Subcutaneous adipose tissue (tissue), 4 donors: ENCODE measurements around the gene H2BK1. TPM values are rescaled to one million over a fixed set of nuclear protein-coding genes. Genes with fewer than 3 reads are reported as not detected.

Experiments
- CTCF ChIP-seq: fragments of 450-650 bp; IDR thresholded peaks from one replicate; pipeline ENCODE4 v1.5.1; 2016; ENCODE audit warnings: low read depth, mild to moderate bottlenecking, control low read depth, antibody characterized with exemption, moderate library complexity
- total RNA-seq, 4 donors: library from RNA; depleted of rRNA; stranded (reverse); fragments of >200 nt; gene quantifications; one replicate each; pipeline ENCODE4 v1.1.0, GENCODE V29; 2016

Gene H2BK1
- total RNA-seq, 4 donors from 2014 or later = not detected

GRCh38 chr7:151240536-151240935 lies 30.2 kb upstream of the H2BK1 start:
- TF ChIP-seq CTCF = no peak

GRCh38 chr7:151239837-151240459 lies 29.7 kb upstream of the H2BK1 start:
- TF ChIP-seq CTCF = no peak

- no peak for TF ChIP-seq CTCF
These were observed 28.9 kb upstream of the H2BK1 start for GRCh38 chr7:151238924-151239836.

DNA sequence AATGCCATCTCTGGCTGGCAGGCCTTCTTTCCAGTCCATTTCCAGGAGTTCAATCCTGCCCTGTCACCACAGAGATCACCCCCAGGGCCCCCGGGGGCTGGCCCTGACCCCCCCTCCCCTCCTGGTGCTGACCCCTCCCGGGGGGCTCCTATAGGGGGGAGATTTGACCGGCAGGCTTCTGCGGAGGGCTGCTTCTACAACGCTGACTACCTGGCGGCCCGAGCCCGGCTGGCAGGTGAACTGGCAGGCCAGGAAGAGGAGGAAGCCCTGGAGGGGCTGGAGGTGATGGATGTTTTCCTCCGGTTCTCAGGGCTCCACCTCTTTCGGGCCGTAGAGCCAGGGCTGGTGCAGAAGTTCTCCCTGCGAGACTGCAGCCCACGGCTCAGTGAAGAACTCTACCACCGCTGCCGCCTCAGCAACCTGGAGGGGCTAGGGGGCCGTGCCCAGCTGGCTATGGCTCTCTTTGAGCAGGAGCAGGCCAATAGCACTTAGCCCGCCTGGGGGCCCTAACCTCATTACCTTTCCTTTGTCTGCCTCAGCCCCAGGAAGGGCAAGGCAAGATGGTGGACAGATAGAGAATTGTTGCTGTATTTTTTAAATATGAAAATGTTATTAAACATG lies 28.0 kb upstream of the H2BK1 start:
- TF ChIP-seq CTCF = no peak

- no peak for TF ChIP-seq CTCF
These were observed 27.2 kb upstream of the H2BK1 start for GRCh38 chr7:151237244-151238189.

DNA sequence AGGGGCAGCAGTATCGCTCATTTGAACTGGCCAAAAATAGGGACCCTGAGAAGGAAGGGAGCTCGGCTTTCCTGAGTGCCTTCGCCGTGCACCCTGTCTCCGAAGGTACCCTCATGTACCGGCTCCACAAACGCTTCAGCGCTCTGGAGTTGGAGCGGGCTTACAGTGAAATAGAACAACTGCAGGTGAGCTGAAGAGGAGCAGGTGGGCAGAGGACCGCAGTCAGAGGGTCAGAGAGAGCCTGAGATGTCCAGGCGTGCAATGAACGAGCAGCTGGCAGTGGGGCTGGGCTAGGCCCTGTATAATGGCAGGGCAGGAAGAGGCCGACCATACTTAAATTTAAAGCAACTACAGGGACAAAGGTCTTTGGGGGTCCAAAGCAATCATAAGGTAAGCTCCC lies 26.1 kb upstream of the H2BK1 start:
- TF ChIP-seq CTCF = no peak
